CD1c-positive myeloid dendritic cell (primary cell): ENCODE data around the gene SUCO.

Experiments used
- DNase-seq: peaks from one replicate; pipeline ENCODE4 v3.0.0-alpha.2; 2016; ENCODE audit errors: extremely low spot score

SUCO gene

DNA sequence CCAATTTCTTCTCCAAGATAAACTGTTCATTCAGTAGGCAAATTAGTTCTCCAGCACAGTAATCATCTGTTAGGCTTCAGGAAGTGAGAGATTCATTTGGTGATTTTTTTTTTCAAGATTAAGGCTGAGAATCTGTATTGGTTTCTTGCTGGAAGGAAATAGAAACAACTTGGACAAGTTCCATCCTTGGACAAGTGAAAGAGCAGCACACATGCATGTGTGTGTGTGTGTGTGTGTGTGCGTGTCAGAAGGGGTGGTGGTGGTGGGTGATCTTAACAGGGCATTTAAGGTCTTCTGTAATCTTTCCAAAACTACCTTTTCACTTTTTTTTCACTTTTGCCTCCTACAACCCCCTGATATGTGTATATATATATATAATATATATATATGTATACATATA, 15.9 kb upstream of the SUCO start:
- DNase-seq = no peak

DNA sequence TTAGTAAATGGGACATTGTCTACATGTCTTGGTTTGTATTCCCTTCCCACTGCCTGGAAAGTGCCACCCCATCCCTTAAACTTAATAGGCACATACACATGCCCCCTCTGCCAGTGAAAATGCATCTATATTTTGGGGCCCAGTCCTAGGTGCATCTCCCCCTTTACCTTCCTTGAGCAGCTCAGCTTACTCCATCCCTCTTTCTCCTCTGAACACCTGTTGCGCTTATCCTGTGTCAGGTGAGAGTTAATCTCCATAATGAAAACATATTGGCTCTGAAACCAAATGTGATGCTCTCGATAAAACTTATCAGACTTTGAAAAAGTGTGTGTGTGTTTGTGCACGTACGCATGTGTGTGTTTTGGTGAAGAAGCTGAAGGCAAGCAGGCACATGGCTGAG, 15.4 kb upstream of the SUCO start:
- no peak for DNase-seq

DNA sequence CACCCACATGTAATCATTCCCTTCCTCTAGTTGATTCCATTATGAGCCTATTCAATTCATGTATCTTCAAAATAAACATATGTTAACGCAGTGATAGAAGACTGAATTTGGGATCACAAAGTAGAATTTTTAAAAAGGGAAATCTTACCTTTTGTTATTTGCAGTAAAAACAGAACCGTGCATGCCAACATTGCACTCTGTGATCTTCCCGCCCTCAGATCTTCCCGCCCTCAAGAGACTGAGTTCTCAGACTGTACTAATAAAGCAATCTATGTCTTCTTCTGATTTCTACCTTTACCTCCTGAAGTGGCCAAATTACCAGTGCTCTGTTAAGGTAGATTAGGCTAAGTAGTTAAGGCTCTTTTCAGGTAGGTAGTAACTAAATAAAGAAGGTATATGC, 3.6 kb upstream of the SUCO start:
- no peak for DNase-seq

DNA sequence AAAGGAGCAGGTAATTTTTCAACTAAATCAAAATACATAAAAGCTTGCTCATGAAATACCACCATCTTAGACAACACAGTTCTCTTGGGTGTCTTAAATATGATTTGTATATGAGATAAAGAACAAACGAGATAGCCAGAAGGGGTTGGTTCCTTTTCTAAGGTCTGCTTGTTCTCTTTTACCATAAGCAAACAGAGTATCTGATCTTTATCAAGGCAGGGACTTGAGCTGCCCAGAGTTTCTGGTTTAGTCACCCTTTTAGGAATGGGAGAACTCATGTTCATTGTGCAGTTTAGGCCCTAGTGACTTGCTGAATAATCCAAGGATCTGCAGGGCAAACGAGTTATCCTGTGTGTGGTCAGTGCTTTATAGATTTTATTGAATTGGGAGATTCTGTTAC, 3.0 kb upstream of the SUCO start:
- no peak for DNase-seq

DNA sequence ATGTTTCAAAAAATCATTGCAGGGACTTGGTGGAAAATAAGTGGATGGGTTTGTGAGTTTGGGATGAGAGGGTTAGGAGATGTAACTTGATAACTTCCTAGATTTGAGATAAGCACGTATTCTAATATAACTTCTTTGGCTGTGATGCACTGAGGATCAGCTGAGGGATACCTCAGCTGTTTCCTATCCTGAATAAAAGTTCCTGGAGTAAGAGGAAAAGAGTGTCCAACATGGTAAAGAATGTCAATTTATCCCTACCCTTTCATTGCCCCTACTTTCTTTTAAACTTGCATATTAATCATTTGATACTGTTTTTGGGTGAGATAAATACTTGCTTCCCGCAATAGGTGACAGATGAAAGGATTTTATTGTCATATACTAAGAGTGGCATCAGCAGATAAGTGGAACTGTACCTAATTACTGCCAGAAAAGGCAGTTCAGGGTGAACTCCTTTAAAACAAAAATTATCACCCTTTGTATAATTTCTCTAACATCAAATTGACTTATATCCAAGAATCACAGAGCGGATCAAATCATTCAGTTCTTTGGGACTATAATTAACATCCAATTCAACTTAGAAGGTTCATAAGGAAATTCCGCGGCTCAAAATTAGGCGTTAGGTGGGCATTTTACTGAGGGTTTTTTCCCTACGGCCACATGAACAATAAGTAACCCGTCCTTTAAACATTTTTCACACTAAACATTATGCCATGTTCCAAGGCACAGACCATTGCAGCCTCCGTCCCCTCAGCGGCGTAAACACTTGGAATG, 1.4 kb upstream of the SUCO start:
- DNase-seq = no peak

DNA sequence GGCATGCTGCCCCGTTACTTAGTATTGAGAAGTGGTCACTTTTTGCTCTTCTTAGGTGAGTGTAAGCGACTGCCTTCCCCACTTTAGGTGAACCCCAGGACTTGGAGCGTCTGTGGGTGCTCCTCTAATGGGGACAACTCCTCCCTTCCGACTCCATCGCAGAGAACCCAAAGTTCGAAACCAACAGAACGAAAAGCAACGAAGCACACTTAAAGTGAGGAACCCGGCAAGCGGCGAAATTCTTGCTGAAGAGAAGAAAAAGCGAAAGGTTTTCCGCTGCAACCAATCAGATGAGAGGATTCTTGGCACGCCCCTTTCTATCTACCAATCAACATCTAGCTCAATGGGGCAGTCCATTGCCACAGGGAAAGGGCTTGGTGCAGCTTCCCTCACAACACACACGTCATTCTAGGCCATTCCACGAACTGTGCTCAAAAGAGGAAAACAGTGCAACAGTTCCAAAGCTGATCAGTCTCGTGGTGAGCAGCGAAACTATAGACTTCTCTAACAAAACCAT, 709 bp upstream of the SUCO start:
- DNase-seq = peak; percentile 97

DNA sequence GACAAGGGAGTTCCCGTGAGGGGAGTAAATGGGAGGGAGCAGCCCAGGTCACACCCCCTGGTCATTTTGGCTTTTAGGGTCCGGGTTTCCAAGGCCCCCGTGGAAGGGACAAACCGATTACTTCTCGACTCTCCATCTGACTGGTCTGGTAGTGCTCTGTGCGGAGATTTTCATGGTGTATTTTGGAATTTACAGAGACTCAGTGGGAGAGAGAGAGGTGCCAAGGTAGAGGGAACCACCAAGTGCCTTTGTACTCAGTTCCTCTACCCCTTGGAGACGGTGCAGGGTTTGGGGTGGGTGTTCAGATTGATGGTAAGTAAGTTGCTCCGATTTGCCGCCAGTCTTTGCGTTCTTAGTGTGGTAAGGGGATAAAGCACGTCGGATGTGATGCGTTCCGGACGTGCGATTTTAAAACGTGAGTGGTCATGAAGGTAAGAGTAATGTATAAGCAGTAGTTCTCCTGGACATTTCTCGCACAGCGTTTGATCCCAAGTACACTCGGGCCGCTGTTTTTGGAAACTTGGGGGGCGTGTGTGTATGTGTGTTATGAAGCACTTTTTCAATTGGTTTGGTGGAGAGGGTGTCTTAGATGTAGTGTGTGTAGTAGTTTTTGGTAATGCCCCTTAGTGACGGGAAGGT, 682 bp downstream of the SUCO start:
- peak; percentile 60 for DNase-seq

DNA sequence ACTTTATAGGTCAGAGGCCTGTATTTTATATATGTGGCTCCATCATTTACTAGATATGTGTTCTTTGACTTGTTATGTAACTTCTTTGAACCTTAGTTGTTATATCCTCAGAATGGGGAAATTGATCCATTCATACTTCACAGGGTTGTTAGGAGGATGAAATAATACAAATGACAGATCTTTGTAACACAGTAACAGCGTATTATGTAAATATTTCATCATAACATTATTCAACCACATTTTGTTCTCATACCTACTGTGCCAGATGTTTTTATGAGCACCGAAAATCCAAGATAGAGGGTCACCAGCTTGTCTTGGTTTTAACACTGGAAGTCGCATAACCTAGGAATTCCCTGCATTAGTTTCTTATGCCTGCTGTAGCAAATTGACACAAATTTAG, 3.3 kb downstream of the SUCO start:
- no peak for DNase-seq

DNA sequence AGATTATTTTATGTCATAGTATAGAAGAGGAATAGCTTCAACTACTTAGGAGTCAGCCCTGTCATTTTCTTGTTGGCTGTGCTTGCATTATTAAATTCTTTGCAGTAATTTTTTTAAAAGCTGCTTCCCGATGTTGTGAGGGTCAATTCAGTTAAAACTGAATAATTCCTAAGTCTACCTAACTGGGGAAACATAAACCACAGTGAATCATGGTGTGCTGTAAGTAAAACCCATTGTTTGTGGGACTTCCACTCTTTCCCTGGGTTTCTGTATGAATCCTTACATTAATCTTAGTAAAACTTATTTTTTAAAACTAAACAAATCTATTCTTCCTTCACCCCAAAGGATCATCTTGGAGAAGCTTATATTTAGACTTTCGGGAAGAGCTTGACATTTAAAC, 4.4 kb downstream of the SUCO start:
- DNase-seq = no peak

DNA sequence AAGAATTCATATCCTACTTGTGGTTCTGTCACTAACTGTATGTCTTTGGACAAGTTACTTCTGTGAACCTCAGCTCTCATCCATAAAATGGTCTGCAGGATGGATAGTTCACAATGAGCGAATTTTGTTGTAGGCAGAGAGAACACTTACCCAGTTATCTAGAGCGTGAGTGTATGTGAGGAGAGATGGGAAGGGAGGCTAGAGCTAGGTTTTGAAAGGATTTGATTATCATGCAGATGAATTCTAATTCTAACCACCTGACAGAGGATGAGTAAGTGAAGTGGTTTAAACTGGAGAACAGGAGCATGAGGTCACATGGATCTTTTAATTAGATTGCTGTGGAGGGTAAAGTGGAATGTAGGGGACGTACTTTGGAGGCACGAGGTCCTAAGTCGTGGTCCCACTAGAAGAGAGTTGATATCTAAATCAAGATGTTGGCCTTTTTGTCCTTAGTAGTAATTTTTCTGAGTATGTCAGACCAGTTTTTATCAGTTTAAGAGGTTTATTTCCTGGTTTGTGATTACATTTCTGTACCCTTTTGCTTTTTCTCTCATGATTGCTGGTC, 5.0 kb downstream of the SUCO start:
- no peak for DNase-seq

DNA sequence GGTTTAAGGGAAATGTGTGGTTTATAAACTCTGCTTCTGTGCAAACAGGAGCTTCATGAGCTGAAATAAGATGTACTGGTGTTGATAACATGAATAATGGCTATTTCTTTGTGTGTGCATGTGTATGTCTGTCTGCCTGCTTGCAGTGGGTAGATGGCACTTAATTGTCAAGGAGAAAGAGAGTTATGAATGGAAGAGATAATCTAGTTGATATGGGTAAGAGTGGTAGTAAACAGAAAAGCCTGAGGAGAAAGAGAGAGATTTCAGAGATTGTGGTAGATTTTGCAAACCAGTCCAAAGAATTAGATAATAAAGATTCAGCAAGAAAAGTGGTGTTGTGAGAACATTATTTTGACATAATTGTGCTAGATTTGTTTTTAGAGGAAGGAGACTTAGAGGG, 7.7 kb downstream of the SUCO start:
- DNase-seq = no peak

DNA sequence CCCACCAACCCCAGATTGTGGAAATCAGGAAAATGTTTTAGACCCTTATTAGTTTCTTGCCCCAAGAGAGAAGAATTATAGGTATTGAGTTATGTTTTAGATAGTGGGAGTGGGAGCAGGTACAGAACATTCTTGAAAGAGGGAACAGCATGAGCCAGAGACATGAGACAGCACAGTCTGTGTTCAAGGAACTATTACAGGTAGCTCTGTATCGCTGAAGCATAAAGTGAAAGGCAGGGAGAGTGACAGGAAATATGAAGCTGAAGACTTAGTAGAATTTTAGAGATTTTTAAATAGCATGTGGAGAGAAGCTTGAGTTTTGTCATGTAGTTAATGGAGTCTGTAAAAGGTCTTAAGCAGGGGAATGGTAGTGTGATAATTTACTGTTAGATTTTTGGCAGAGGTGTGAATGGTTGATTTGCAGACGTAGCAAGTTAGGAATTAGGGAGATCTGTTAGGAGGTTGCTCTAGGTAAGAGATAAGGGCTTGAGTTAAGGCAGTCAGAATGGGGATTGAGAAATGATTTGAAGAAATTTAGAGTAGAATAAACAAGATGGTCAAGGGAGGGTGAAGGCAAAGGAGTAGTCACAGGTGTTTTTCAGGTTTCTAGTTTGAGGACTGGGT, 11.6 kb downstream of the SUCO start:
- no peak for DNase-seq

DNA sequence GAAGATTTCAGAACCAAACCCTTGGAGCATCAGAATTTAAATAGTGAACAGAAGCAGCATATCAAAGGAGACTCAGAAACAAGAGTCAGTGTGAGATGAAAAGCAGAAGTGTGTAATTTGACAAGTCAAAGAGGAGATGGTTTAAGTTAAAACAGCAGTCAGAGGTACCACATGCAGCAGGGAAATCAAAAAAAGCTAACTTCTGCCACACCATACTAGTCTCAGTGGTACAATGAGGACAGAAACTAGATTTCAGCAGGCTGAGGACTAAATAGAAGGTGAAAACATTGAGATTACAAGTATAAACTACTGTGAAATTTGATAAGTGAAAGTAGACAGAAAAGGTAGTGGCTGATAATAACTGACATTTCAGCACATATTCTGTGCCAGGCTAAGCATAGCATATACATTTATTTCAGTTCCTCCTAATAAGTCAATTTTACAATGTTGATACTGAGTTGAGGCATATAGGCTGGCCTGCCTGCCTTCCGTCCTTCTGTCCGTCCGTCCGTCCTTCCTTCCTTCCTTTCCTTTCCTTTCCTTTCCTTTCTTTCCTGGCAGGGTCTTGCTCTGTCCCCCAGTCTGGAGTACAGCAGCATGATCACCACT, 12.6 kb downstream of the SUCO start:
- DNase-seq = peak; percentile 11

DNA sequence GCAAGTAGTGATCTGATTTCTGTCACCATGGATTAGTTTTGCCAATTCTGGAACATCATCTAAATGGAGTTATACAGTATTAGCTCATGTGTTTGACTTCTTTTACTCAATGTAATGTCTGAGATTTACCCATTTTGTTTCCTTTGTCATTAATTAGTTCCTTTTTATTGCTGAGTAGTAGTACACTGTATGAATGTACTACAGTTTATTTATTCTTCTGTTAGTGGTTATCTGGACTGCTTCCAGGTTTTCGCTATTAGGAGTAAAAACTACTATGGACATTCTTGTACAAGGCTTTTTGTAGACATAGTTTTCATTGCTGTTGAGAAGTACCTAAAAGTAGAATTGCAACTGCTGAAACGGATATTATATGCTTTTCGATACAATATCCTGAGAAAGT, 14.1 kb downstream of the SUCO start:
- no peak for DNase-seq

DNA sequence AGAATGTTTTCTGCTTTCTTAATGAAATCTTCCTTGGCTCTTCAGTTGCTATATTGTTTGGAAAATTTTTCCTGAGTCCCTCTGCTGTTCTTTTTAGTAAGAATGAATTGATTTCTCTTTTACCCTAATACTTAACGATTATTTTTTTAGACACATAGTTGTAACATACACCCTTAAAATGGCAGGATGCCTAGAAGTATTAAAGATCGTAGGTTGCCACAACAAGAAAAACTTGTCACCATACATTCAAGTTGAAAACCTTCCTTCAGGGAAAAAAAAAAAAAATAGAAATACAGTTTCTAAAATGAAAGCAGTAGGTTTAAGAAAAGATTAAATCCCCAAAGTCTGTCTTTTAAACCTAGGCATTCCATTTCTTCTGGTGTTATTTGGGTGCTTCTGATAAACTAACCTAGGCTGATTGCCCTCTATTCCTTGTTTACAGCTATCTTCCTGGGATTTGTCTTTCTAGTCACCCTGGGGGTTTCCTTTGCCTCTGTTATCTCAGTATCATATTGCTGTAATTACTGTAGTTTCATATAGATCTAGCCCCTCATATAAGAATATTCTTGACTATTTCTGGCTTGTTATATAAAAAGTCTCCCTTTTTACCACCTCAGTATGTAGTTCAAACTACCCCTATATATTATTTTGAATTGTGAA, 16.8 kb downstream of the SUCO start:
- no peak for DNase-seq

DNA sequence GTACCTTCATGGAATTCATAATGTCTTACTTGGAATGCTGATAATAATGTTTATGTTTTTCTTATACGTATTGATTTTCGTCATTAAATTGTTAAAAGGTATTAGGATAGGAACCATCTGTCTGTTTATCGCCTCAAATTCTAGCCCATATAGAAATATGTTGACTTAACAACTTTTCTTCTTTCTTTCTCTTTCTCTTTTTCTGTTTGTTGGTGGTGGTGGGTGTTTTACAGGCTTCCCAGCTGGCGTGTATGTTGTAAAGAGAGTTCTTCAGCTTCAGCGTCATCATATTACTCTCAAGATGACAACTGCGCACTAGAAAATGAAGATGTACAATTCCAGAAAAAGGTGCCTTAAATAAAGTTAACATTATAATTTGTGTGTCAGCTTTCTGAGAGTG, 18.3 kb downstream of the SUCO start:
- no peak for DNase-seq

DNA sequence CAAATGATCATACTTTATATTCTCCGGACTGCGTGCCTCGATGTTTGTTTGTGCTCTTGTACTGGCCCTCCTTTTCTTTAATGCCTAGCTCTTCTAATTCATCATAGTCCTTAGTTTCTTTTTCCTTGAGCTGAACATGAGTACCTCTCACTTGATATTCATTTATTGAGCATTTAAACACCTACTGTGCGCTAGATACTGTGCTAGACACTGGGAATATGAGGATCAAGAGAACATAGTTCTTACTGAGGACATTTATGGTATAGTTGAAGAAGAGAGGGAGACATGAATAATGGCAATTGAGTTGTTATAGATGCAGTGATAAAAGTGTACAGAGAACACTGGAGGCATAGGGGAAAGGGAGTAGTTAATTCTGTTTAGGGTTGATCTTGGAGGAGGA, 22.0 kb downstream of the SUCO start:
- no peak for DNase-seq

DNA sequence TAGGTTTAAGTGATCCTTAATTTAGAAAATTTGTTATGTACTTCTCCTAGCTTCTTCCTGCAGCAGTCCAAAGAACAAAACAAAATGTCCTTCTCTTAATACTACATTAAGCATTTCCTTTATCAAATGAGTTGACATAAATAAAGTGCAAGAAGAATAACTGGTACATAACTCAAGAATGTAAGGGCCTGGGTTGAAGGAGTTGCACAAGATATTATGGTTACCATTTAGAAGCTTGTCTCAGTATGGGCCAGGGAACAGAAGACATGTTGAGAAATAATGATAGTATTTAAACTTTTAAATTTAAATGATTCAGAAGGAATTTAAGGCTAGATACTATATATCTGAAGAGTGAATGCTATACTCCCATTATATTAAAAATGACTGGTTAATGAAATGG, 23.5 kb downstream of the SUCO start:
- DNase-seq = no peak

DNA sequence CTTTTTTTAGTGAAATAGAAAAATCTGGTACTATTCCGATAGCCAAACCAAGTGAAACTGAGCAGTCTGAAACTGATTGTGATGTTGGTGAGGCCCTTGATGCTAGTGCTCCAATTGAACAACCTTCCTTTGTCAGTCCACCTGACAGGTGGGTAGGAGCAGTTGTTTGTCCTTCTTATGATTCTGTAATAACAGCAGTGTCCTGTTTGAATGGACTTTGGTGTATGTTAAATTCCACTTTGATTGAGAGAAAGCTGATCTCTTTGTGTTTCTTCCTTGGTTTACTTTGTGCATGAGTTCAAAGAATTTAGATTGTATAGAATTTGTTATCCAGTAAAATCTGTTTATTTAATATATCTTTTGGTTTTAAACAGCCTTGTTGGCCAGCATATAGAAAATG, 24.3 kb downstream of the SUCO start:
- no peak for DNase-seq

DNA sequence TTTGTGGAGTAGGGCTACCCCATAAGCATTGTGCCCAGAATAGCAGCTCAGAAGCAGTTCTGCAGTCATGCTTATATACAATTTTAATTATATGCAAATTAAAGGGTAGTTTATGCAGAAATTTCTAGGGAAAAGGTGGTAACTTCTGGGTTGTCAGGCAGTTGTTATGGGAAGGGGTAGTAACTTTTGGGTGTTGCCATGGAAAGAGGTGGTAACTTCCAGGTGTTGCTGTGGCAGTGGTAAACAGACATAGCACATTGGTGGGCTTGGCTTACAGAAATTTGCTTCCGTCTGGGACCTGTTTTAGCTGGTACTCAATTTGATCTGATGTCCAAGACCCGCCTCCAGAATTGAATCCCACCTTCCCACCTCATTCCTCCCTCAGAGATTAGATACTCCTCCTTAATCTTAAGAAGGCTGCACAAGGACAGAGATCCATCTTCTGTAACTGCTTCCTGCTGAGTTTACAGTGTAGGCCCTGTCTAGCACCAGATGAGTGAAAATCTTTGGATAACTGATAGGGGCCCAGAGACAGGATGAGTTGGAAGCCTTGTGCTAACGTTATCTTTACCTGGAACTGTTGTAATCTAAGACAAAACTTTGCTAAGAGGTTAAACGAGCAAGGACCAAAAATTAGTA, 26.7 kb downstream of the SUCO start:
- no peak for DNase-seq

DNA sequence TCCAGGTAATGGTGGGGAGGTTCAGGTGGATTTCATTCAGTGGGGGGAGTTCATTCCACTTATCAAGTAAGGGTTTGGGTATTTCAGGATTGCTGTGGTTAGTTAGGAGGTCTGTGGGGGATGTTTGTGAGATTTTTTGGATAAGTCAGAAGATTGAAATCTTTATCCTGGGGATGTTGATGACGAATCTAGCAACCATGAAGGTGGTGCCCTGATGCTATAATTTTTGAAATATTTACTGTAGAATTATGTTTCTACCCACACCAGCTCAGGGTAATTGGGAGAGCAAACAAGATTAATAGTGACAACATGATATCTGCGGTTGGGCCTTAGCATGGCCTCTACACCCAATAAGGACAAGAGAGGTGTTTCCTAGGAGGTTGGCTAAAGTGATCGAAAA, 28.3 kb downstream of the SUCO start:
- no peak for DNase-seq
